ENCODE measurements around the gene TEAD3.

DNA sequence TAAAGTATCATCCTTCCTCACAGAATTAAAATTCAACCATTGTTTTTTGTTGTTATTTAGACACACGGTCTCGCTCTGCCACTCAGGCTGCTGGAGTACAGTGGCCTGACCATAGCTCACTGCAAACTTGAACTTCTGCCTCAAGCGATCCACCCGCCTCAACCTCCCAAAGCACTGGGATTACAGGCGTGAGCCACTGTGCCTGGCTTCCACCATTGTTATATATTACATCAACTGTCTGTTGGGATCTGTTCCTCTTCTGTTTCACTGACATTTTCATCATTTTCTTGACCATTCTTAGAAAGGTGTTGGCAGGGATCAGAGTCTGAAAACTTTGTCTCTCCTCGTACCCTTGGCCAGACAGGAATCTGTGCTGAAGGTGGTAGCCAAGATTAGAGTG lies 37.1 kb upstream of the TEAD3 start:
- TF ChIP-seq, protein P1, sequence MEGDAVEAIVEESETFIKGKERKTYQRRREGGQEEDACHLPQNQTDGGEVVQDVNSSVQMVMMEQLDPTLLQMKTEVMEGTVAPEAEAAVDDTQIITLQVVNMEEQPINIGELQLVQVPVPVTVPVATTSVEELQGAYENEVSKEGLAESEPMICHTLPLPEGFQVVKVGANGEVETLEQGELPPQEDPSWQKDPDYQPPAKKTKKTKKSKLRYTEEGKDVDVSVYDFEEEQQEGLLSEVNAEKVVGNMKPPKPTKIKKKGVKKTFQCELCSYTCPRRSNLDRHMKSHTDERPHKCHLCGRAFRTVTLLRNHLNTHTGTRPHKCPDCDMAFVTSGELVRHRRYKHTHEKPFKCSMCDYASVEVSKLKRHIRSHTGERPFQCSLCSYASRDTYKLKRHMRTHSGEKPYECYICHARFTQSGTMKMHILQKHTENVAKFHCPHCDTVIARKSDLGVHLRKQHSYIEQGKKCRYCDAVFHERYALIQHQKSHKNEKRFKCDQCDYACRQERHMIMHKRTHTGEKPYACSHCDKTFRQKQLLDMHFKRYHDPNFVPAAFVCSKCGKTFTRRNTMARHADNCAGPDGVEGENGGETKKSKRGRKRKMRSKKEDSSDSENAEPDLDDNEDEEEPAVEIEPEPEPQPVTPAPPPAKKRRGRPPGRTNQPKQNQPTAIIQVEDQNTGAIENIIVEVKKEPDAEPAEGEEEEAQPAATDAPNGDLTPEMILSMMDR (IDR thresholded peaks at IDR 0.05) = no peak
- TF ChIP-seq POLR2A (IDR thresholded peaks at IDR 0.05) (no peak), POLR2AphosphoS5 (IDR thresholded peaks at IDR 0.05) (no peak), EP300 (IDR thresholded peaks at IDR 0.05) (no peak)
